Sciatic nerve (tissue), 2 donors: ENCODE measurements around the gene SCN3B. TPM values are rescaled to one million over a fixed set of nuclear protein-coding genes. Genes with fewer than 3 reads are reported as not detected.

Experiments used
- ATAC-seq: fragments of 200-7000 bp; cut with Tn5 transposase; one replicate; pipeline ENCODE4 v1.9.1; 2020; ENCODE audit warnings: mild to moderate bottlenecking, moderate library complexity
- DNase-seq: peaks from one replicate; pipeline ENCODE4 v3.0.0-alpha.2; 2020; ENCODE audit warnings: low spot score
- intact Hi-C: fragments of 100-400 bp; cut with DNase I; formaldehyde crosslinking; loops from one replicate; pipeline ENCODE4 v1.14.2; 2022
- total RNA-seq: library from RNA; stranded (reverse); fragmentation: NEBNext Ultra II Directional; extraction: Animal tissue kit (Norgen Biotek cat#: 25700); gene quantifications from one replicate; pipeline ENCODE4 v1.2.1, GENCODE V29; 2021
- donor health status: DM: no; HTN: no; CAD: no.
- donor health status: DM: no; HTN: no; CAD: no.

Gene SCN3B
- total RNA-seq, 1 donor from 2014 or later, result 1.2 TPM

DNA sequence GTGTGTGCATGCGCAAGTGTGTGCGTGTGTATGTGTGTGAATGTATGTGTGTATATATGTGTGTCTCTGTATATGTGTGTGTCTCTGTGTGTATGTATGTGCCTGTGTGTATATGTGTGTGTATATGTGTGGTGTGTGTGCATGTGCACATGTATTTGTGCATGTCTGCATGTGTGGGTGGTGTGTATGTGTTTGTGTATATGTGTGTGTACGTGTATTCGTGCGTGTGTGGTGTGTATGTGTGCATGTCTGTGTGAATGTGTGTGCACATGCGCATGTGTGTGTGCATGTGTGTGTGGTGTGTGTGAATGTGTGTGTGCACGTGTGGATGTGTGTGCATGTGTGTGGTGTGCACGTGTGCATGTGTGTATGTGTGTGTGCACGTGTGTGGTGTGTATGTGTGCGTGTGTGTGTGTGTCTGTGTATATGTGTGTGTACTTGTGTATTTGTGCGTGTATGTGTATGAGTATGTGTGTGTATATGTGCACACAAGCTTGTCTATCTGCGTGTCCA, 71.4 kb downstream of the SCN3B start:
- DNase-seq (no peak), ATAC-seq (no peak)
- intact Hi-C loops, result loop anchor here (5.0 kb wide), 1 partner anchor 124 kb away; no protein-coding TSS in a partner anchor

DNA sequence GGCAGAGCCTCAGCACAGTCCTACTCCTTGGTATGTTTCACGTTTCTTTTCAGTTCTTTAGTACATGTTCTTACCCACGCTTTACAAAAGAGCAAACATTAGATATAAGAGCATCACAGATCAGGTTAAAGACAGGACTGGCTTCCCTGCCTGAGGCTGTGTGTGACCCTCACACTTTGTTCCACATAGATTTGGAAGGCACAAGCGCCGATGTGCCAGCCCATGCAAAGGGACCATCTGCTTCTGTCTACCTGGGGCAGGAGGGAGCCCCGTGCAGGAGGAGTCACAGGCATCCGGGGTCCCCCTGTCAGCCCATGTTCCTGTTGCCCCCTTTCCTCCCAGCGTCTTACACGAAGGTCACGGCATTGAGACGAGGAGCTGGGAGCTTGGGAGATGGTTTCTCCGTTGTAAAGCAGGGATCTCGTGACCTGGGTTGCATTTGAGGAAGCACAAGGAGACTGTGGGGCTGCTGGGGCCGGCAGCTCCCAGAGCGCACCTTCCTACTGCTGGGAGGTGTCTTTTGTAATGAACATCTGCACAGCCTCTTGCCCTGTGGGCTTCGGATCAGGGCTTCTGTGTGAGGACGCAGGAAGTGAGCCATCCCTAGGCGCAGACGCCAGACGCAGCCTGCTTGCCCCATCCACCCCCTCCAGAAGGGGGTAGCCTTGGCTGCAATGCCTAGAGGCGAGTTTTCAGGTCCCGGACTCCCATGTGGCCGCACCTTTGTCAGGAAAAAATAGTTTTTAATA, 72.6 kb downstream of the SCN3B start:
- intact Hi-C loops, result loop anchor here (5.0 kb wide), 1 partner anchor 125 kb away; no protein-coding TSS in a partner anchor

DNA sequence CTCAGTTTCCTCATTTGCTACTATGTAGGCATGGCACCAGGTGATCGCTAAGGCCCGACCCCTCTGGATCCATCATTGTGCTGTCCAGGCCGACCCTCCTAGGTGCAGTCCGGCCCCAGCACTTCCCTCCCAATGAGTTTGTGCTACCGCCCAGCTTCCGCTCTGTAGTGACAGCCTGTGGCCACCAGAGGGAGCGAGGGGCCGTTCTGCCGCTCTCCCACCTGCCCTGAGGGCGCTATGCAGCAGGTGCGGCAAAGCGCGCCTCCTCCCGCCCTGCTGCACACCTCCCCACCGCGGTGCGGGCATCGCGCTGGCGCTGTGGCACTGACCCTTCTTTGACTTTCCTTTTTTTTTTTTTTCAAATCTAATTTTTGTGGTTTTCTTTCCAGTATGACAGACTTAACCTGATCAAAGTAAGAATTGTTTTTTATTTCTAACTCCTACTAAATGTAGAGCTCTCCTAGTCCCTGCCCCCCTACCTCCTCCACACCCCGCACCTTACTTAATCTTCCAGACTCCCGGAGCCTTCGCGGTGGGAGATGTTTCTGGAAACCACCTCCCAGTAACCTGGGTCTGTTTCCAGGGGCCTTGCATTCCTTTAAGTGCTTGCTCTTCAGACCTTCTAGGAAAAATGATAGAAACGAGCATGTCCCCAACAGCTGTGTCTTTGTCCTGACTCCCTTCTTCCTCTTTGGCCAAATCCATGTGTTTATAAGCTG, 73.7 kb downstream of the SCN3B start:
- intact Hi-C loops, result loop anchor here (5.0 kb wide), 1 partner anchor 127 kb away; no protein-coding TSS in a partner anchor
- ATAC-seq (peak; percentile 29), DNase-seq (peak; percentile 72)

More for the DNA sequence above, 72.6 kb downstream of the SCN3B start:
- ATAC-seq (no peak), DNase-seq (no peak)

DNA sequence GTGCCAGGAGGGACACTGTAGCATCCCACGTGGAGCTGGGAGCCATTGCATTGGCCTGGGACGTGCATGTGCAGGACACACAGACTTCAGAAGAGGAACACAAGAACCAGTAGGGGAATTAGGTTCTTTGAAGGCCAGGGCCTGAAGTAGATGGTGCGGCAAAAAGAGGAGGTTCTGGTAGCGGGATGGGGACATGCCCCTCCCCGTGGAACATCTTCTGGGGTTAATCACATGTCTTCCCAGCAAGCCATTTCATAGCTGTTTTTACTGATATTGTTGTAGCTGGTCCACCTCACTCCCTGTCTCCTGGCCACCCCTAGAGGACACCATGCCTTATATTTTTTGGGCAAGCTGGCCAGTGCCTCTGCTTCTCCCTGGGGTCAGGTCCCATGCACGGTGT, 74.3 kb downstream of the SCN3B start:
- DNase-seq (no peak), ATAC-seq (no peak)
- intact Hi-C loops, result loop anchor here (5.0 kb wide), 1 partner anchor 127 kb away; no protein-coding TSS in a partner anchor

DNA sequence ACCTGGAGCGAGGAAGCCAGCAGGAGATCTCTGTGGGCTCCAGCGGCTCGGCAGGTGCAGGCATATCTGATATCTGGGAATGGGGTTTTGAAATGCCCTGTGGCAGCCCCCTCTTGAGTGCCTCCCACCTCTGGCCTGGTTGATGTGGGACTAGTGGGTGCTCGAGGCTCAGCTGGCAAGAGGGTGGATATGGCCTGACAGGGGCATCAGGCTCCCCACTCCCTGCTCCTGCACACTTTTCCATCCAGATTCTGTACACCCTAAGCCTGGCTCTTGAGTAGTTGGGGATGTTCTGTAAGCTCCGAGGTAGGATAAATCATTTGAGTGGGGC, 75.0 kb downstream of the SCN3B start:
- ATAC-seq (no peak), DNase-seq (no peak)
- intact Hi-C loops, result no loop called here

Other genes starting within 250 kb of the SCN3B start
- 38.2 TPM for gene GRAMD1B, start 224.4 kb downstream of the SCN3B start, total RNA-seq
- gene ZNF202, start 87.0 kb upstream of the SCN3B start, total RNA-seq, result 10.7 TPM
- gene OR6X1, start 99.9 kb upstream of the SCN3B start, total RNA-seq, result not detected
- not detected for gene OR6M1, start 151.7 kb upstream of the SCN3B start, total RNA-seq
- not detected for gene TMEM225, start 231.0 kb upstream of the SCN3B start, total RNA-seq
- gene OR8D4, start 247.5 kb upstream of the SCN3B start, total RNA-seq, result not detected